ENCODE data around the gene CHRDL1. TPM values are rescaled to one million over a fixed set of nuclear protein-coding genes. Genes with fewer than 3 reads are reported as not detected.

The CHRDL1 gene
- total RNA-seq, 1 donor from 2014 or later = 22.1 TPM

DNA sequence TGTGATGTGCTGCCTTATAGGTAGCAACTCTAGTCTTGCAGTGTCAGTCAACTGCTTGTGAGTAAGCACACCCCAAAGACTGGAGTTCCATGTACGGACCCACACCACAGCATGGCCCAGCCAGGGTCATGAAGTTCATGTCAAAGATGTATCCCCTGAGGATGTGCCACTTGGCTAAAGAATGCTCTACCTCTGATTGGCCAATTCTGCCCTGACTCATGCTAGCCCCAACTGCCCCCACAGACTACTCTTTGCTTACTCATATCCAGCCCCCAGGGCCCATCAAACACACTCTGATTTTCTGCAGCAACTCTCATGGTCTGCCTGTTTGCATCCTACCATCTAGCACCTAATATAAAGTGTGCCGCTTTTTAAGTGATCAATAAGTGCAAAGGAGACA, 62.5 kb downstream of the CHRDL1 start:
- TF ChIP-seq, protein P1, sequence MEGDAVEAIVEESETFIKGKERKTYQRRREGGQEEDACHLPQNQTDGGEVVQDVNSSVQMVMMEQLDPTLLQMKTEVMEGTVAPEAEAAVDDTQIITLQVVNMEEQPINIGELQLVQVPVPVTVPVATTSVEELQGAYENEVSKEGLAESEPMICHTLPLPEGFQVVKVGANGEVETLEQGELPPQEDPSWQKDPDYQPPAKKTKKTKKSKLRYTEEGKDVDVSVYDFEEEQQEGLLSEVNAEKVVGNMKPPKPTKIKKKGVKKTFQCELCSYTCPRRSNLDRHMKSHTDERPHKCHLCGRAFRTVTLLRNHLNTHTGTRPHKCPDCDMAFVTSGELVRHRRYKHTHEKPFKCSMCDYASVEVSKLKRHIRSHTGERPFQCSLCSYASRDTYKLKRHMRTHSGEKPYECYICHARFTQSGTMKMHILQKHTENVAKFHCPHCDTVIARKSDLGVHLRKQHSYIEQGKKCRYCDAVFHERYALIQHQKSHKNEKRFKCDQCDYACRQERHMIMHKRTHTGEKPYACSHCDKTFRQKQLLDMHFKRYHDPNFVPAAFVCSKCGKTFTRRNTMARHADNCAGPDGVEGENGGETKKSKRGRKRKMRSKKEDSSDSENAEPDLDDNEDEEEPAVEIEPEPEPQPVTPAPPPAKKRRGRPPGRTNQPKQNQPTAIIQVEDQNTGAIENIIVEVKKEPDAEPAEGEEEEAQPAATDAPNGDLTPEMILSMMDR (conservative IDR thresholded peaks at IDR 0.05; ENCODE audit: low read depth, low read length) = no peak
- DNase-seq (ENCODE audit: low read depth) = no peak
- H3K4me3 ChIP-seq (ENCODE audit: low read depth, low read length) = no peak overlapping the region

DNA sequence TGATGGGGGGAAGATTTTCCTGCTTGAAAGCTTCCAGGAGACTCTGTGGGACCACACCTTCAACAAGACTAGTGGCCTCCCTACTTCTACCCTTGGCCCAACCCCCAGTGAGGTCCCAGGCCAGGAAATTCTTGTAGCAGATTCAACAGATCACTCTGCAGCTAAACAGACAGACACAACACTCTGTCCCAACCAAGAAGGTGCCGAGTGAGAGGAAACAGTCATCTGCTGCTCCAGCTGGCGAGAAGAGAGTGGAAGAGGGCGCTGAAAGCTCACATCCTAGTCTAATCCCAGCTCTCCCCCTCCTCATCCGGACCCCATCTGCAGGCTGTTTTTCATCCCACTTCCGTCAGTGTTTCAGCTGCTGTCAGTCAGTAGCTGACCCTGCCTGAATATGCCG, 63.4 kb downstream of the CHRDL1 start:
- H3K4me3 ChIP-seq (ENCODE audit: low read depth, low read length) = no peak overlapping the region
- TF ChIP-seq, protein P1 (conservative IDR thresholded peaks at IDR 0.05; ENCODE audit: low read depth, low read length) = no peak
- no peak for DNase-seq (ENCODE audit: low read depth)

DNA sequence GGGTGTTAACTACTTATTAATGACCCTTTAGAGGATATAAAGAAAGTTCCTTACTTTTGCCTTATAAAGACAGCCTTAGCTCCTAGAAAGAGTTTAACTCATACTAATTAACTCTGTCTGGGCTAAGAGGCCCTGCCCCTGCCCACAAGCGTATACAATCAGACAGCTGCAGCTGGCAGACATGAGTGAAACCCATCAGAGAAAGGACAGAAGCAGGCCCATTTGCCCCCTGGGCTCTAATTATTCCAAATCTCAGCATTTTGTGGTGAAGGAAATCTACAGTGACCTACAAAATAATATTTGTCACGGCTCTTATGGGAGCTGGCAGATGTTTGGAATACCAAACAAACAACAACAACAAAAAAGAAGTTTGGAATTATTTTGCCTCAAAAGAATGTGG, 71.8 kb downstream of the CHRDL1 start:
- H3K4me3 ChIP-seq (ENCODE audit: low read depth, low read length) = no peak overlapping the region
- no peak for DNase-seq (ENCODE audit: low read depth)
- TF ChIP-seq, protein P1 (conservative IDR thresholded peaks at IDR 0.05; ENCODE audit: low read depth, low read length) = no peak

DNA sequence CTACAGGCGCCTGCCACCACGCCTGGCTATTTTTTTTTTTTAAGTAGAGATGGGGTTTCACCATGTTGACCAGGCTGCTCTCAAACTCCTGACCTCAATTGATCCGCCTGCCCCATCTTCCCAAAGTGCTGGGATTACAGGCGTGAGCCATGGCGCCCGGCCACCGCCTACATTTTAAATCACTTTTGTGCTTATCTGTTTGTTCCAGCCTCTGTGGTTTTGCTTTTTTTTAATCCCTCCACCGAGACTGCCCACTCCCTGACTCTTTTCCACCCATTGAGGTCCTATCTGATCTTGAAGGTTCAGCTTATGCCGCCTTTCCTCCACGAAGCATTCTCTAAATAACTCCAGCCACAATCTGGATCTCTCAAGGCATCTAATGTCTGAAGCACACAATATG, 73.5 kb downstream of the CHRDL1 start:
- no peak for DNase-seq (ENCODE audit: low read depth)
- TF ChIP-seq, protein P1 (conservative IDR thresholded peaks at IDR 0.05; ENCODE audit: low read depth, low read length) = no peak
- no peak overlapping the region for H3K4me3 ChIP-seq (ENCODE audit: low read depth, low read length)

DNA sequence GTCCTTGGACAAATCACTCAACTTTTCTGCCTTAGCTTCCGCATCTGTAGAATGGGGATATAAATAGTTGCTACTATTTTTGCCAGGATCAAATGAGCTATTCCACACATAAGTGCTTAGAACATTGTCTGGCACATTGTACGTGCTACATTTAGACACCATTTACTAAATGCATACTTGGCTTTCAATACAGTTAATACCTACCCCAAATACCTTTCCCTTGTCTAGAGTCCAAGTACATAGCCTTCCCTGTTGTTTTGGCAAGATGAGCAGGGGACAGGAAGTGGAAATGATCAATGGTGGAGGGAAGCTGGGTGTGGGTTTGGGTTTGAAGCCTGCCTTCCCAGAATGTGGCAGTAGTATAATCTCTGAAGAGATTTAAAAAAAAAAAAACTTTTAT, 82.0 kb downstream of the CHRDL1 start:
- H3K4me3 ChIP-seq (ENCODE audit: low read depth, low read length) = no peak overlapping the region
- TF ChIP-seq, protein P1 (conservative IDR thresholded peaks at IDR 0.05; ENCODE audit: low read depth, low read length) = no peak

DNA sequence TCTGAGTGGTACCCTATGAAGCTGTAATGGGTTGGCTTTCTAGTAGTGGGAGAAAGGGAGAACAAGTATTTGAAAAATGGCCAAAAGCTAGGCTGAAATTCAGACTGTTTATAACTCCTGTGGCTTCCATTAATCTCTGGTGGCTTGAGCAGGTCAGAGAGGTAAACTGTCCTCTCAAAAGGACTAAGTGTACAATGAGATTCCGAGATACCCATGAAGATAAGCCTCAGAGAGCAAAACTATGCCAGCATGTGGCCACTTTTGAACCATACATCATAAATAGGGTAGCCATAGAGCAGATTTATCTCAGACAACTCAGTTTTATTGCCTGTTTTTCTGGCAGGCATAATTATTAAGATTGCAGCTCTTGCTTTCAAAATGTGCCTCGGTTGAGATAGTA, 89.2 kb downstream of the CHRDL1 start:
- no peak for DNase-seq (ENCODE audit: low read depth)
- H3K4me3 ChIP-seq (ENCODE audit: low read depth, low read length) = no peak overlapping the region
- TF ChIP-seq, protein P1 (conservative IDR thresholded peaks at IDR 0.05; ENCODE audit: low read depth, low read length) = no peak

More for the DNA sequence above, 82.0 kb downstream of the CHRDL1 start:
- DNase-seq (ENCODE audit: low read depth) = no peak

DNA sequence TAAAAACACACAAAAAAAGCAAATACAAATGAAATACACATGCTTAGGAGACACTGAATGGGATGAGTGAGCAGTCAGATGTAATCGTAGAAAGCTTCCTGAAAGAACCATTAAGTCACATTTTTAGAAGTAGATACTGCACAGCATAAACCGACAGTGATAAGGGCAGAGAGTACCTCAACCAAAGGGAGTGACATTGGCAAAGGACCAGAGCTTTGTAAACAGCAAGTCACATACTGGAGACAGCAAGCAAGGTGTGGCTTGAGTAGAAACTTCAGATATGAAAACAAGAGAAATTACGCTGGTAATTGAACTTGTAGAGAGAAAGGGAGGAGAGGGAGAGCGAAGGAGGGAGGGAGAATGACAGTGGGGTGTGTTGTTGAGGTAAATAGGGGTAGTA, 92.0 kb downstream of the CHRDL1 start:
- no peak for DNase-seq (ENCODE audit: low read depth)
- no peak overlapping the region for H3K4me3 ChIP-seq (ENCODE audit: low read depth, low read length)
- TF ChIP-seq, protein P1 (conservative IDR thresholded peaks at IDR 0.05; ENCODE audit: low read depth, low read length) = no peak

All from epithelial cell of proximal tubule (primary cell).